ENCODE measurements around the gene RFT1. TPM values are rescaled to one million over a fixed set of nuclear protein-coding genes. Genes with fewer than 3 reads are reported as not detected.

The RFT1 gene, protein sequence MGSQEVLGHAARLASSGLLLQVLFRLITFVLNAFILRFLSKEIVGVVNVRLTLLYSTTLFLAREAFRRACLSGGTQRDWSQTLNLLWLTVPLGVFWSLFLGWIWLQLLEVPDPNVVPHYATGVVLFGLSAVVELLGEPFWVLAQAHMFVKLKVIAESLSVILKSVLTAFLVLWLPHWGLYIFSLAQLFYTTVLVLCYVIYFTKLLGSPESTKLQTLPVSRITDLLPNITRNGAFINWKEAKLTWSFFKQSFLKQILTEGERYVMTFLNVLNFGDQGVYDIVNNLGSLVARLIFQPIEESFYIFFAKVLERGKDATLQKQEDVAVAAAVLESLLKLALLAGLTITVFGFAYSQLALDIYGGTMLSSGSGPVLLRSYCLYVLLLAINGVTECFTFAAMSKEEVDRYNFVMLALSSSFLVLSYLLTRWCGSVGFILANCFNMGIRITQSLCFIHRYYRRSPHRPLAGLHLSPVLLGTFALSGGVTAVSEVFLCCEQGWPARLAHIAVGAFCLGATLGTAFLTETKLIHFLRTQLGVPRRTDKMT
- 18.3 to 28.2 TPM (median 26.4 TPM) in 5 replicates for total RNA-seq (2022; extraction: Qiagen RNA extraction; ENCODE audit: low read depth)

DNA sequence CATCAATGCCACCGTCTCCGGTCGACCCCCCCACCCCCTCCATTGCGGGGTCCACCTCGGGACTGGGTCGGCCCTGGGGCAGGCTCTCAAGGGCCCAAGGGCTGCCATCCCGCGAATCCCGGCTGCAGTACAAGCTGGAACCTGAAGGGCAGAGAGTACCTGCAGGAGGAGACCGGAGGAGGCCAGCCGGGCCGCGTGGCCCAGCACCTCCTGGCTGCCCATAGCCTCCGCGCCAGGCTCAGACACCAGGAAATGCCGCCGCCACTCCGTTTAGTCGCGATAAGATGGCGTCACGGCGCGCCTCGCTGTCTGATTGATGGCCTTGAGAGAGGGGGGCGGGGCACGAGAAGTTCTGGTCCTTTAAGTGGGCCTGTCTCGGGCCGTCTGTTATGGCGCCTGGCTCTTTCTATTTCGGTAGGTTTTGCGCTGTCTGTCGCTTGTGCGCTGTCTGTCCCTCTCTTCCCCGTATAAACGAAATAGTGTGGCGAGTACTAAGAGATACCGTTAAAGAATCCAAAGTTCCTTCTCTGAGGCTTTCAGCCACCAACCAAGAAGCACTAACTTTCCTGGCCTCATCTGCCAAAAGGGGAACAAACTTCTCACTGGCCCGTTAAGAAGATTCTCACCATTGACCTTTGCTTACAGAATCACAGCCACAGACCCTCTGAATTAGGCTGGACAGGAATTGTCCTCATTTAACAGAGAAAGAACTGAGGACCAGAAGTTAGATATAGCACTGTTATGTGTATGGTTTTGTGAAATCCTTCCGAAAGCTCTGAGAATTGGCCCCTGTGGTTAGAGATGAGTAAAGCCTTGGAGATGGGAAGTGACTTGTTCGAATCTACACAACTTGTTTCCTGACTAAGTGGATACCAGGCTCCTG is at the start of gene RFT1:
Gene RFT1, minus strand, starts transcription at position 257 of the 883 bp plus-strand sequence. Its CDS starts 35 bp downstream, at position 222.

GRCh38 chr3:53160660-53161449 is 30.6 kb upstream of the RFT1 start, which contains the start of gene PRKCD:
PRKCD (plus strand) TSS chr3:53161209; CDS start chr3:53178423, 17,214 bp downstream.

GRCh38 chr3:53045518-53046170 is 84.6 kb downstream of the RFT1 start, which contains the start of gene SFMBT1:
SFMBT1 (minus strand) TSS chr3:53046073; CDS start chr3:52969128, 76,945 bp downstream.

Other genes with a start within 250 kb of the RFT1 start
- 6.3 to 10.3 TPM (median 7.4 TPM) in 5 replicates for gene STIMATE, start 232.9 kb downstream of the RFT1 start, total RNA-seq (2022; extraction: Qiagen RNA extraction; ENCODE audit: low read depth)
- 6.1 to 8.6 TPM (median 8.1 TPM) in 5 replicates for gene SFMBT1, start 84.4 kb downstream of the RFT1 start, total RNA-seq (2022; extraction: Qiagen RNA extraction; ENCODE audit: low read depth)
- 20.3 to 27.5 TPM (median 24.3 TPM) in 5 replicates for gene PRKCD, start 30.8 kb upstream of the RFT1 start, total RNA-seq (2022; extraction: Qiagen RNA extraction; ENCODE audit: low read depth)
- 1,688 to 2,164 TPM (median 2,088 TPM) in 5 replicates for gene TKT, start 125.6 kb upstream of the RFT1 start, total RNA-seq (2022; extraction: Qiagen RNA extraction; ENCODE audit: low read depth)
- gene DCP1A, start 217.1 kb upstream of the RFT1 start, total RNA-seq (2022; extraction: Qiagen RNA extraction; ENCODE audit: low read depth) = 5.5 to 7.7 TPM (median 6.9 TPM) in 5 replicates

All from A549 treated with RU486 at 1 μM for 4 hours (cell line).